Right lobe of liver (tissue), 4 donors: ENCODE measurements around the gene KAT6B.

Source experiments
- POLR2A ChIP-seq: fragments of 450-650 bp; IDR thresholded peaks from one replicate; pipeline ENCODE4 v1.6.1; 2017; ENCODE audit warnings: antibody characterized with exemption, mild to moderate bottlenecking
- TF ChIP-seq, protein P1 (sequence below), 4 donors: fragments of 200-600 bp in 3 of 4; fragments of 450-650 bp in 1 of 4; IDR thresholded peaks; one replicate each; pipeline versions ENCODE4 v1.5.1 to v1.8.0; 2016 to 2022; ENCODE audit warnings: antibody characterized with exemption in 4 of 4, mild to moderate bottlenecking in 2 of 4
- donor health status: DM: no; HTN: no; CAD: no.
- donor health status: DM: no; HTN: no; CAD: no.
- donor health status: DM: no; HTN: yes; CAD: no.

- no peak for TF ChIP-seq POLR2A
- TF ChIP-seq, protein P1, sequence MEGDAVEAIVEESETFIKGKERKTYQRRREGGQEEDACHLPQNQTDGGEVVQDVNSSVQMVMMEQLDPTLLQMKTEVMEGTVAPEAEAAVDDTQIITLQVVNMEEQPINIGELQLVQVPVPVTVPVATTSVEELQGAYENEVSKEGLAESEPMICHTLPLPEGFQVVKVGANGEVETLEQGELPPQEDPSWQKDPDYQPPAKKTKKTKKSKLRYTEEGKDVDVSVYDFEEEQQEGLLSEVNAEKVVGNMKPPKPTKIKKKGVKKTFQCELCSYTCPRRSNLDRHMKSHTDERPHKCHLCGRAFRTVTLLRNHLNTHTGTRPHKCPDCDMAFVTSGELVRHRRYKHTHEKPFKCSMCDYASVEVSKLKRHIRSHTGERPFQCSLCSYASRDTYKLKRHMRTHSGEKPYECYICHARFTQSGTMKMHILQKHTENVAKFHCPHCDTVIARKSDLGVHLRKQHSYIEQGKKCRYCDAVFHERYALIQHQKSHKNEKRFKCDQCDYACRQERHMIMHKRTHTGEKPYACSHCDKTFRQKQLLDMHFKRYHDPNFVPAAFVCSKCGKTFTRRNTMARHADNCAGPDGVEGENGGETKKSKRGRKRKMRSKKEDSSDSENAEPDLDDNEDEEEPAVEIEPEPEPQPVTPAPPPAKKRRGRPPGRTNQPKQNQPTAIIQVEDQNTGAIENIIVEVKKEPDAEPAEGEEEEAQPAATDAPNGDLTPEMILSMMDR (IDR thresholded peaks at IDR 0.05), result no peak
These were observed 16.3 kb upstream of the KAT6B start for GRCh38 chr10:74810087-74810486.
